ENCODE data around the gene DEUP1. TPM values are rescaled to one million over a fixed set of nuclear protein-coding genes. Genes with fewer than 3 reads are reported as not detected.

The DEUP1 gene
- total RNA-seq, 2 experiments from 2014 or later = not detected

DNA sequence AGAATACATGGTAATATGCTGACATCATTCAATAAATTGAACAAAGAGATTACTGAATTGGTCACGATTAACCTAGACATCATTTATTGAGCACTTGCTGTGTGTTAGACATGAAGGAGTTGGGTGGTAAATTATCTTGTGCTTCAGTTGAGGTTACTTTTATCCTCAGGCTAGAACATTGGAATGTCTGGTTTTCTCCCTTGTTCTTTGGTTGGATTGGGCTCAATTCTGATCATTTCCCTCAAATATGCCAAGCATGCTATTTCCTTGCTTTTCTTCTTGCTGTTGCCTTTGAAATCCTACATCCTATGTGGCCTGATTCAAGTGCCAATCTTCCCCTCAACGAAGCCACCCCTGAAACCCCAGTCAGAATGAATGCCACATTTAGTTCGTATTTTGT, 65.8 kb downstream of the DEUP1 start:
- H3K4me3 ChIP-seq (ENCODE audit: low read length) = no peak overlapping the region
- CTCF ChIA-PET = no interaction called here

DNA sequence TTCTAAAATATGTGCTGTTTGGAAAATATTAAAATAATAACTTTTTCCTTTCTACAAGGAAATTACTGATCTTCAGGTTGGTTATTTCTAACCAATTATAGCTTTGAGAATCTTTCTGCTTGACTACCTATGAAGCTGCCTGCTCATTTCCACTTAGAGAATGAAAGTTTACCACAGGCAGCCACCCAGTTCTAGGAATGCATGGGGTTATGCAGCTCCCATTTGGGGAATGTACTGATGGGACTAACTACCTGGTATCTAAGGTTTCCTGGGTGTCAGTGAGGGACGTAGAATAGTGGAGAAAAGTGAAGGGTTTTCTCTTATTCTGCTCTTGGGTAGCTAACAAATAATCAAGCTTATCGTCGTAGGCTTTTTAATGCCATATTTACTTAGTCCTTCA, 73.4 kb downstream of the DEUP1 start:
- Histone ChIP-seq H3K36me3 (ENCODE audit: insufficient read depth, low read length) (no peaks in the 10 kb centered on the region), H3K27me3 (ENCODE audit: control insufficient read depth in 1 of 2, insufficient read depth in 2 of 2, low read length in 2 of 2) (peaks cover 0 to 6% of the 10 kb centered on the region in 2 experiments), H3K9me3 (ENCODE audit: control insufficient read depth in 1 of 2, insufficient read depth in 1 of 2, low read length in 2 of 2) (no peaks in the 10 kb centered on the region), H3K4me3 (ENCODE audit: low read length) (no peak overlapping the region), H3K4me1 (ENCODE audit: insufficient read depth, low read length) (no peaks in the 10 kb centered on the region), H3K27ac (ENCODE audit: low read depth in 1 of 2, low read length in 2 of 2) (no peak overlapping the region)
- ATAC-seq (ENCODE audit: poor library complexity) = no peak
- peaks cover 9% of the 10 kb centered on the region for H3K27me3 Mint-ChIP-seq
- TF ChIP-seq, protein P1, sequence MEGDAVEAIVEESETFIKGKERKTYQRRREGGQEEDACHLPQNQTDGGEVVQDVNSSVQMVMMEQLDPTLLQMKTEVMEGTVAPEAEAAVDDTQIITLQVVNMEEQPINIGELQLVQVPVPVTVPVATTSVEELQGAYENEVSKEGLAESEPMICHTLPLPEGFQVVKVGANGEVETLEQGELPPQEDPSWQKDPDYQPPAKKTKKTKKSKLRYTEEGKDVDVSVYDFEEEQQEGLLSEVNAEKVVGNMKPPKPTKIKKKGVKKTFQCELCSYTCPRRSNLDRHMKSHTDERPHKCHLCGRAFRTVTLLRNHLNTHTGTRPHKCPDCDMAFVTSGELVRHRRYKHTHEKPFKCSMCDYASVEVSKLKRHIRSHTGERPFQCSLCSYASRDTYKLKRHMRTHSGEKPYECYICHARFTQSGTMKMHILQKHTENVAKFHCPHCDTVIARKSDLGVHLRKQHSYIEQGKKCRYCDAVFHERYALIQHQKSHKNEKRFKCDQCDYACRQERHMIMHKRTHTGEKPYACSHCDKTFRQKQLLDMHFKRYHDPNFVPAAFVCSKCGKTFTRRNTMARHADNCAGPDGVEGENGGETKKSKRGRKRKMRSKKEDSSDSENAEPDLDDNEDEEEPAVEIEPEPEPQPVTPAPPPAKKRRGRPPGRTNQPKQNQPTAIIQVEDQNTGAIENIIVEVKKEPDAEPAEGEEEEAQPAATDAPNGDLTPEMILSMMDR (IDR thresholded peaks at IDR 0.05) = no peak
- no peak overlapping the region for H3K4me3 Mint-ChIP-seq
- H3K36me3 Mint-ChIP-seq (ENCODE audit: low read depth) = no peaks in the 10 kb centered on the region
- H3K4me1 Mint-ChIP-seq (ENCODE audit: low read depth) = no peaks in the 10 kb centered on the region
- no peak for DNase-seq
- intact Hi-C loops (cut with DNase I, micrococcal nuclease) = no loop called here
- CTCF ChIA-PET = no interaction called here
- POLR2A ChIA-PET = no interaction called here
- H3K27ac Mint-ChIP-seq = no peak overlapping the region
- no peaks in the 10 kb centered on the region for H3K9me3 Mint-ChIP-seq

More for the DNA sequence above, 65.8 kb downstream of the DEUP1 start:
- H3K27ac Mint-ChIP-seq = no peak overlapping the region
- H3K4me1 ChIP-seq (ENCODE audit: insufficient read depth, low read length) = no peaks in the 10 kb centered on the region
- H3K4me1 Mint-ChIP-seq (ENCODE audit: low read depth) = no peaks in the 10 kb centered on the region
- intact Hi-C loops (cut with DNase I, micrococcal nuclease) = no loop called here
- H3K27ac ChIP-seq (ENCODE audit: low read depth in 1 of 2, low read length in 2 of 2) = no peak overlapping the region
- DNase-seq (no peak), ATAC-seq (ENCODE audit: poor library complexity) (no peak)
- H3K36me3 Mint-ChIP-seq (ENCODE audit: low read depth) = no peaks in the 10 kb centered on the region
- peaks cover 0 to 3% of the 10 kb centered on the region in 2 experiments for H3K27me3 ChIP-seq (ENCODE audit: control insufficient read depth in 1 of 2, insufficient read depth in 2 of 2, low read length in 2 of 2)
- H3K4me3 Mint-ChIP-seq = no peak overlapping the region
- no peaks in the 10 kb centered on the region for H3K9me3 ChIP-seq (ENCODE audit: control insufficient read depth in 1 of 2, insufficient read depth in 1 of 2, low read length in 2 of 2)
- POLR2A ChIA-PET = no interaction called here
- peaks cover 7% of the 10 kb centered on the region for H3K27me3 Mint-ChIP-seq
- no peaks in the 10 kb centered on the region for H3K36me3 ChIP-seq (ENCODE audit: insufficient read depth, low read length)
- TF ChIP-seq, protein P1 (IDR thresholded peaks at IDR 0.05) = no peak
- no peaks in the 10 kb centered on the region for H3K9me3 Mint-ChIP-seq

DNA sequence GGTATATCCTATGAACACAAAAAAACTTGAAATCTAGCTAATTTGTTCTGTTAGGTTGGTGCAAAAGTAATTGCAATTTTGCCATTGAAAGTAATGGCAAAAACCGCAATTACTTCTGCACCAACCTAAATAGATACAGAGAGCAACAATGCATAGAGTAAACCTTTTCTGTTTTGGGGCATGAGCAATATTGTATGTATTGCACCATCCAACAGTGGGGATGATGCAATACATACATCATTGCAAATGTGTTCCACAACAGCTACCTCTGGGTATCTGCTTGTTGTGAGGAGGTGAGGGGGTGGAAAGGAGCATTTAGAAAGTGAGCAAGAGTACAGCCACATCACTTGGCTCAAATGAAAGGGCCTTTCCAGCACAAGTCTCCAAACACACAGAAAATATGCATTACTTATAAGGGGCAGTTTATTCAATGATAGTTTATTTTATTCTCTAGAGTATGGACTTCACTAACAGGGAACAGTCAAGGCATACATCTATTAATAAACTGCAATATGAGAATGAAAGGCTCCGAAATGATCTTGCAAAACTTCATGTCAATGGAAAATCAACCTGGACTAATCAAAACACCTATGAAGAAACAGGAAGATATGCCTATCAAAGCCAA, 77.3 kb downstream of the DEUP1 start:
- H3K4me3 ChIP-seq (ENCODE audit: low read length) = no peak overlapping the region
- peaks cover 9% of the 10 kb centered on the region for H3K27me3 Mint-ChIP-seq
- H3K4me3 Mint-ChIP-seq = no peak overlapping the region
- H3K4me1 ChIP-seq (ENCODE audit: insufficient read depth, low read length) = no peaks in the 10 kb centered on the region
- ATAC-seq (ENCODE audit: poor library complexity) (no peak), DNase-seq (no peak)
- no peaks in the 10 kb centered on the region for H3K36me3 Mint-ChIP-seq (ENCODE audit: low read depth)
- CTCF ChIA-PET = no interaction called here
- no peaks in the 10 kb centered on the region for H3K9me3 Mint-ChIP-seq
- H3K27ac ChIP-seq (ENCODE audit: low read depth in 1 of 2, low read length in 2 of 2) = no peak overlapping the region
- TF ChIP-seq, protein P1 (IDR thresholded peaks at IDR 0.05) = no peak
- no peaks in the 10 kb centered on the region for H3K4me1 Mint-ChIP-seq (ENCODE audit: low read depth)
- intact Hi-C loops (cut with DNase I, micrococcal nuclease) = no loop called here
- no peak overlapping the region for H3K27ac Mint-ChIP-seq
- POLR2A ChIA-PET = no interaction called here
- no peaks in the 10 kb centered on the region for H3K9me3 ChIP-seq (ENCODE audit: control insufficient read depth in 1 of 2, insufficient read depth in 1 of 2, low read length in 2 of 2)
- no peaks in the 10 kb centered on the region for H3K36me3 ChIP-seq (ENCODE audit: insufficient read depth, low read length)
- peaks cover 0 to 6% of the 10 kb centered on the region in 2 experiments for H3K27me3 ChIP-seq (ENCODE audit: control insufficient read depth in 1 of 2, insufficient read depth in 2 of 2, low read length in 2 of 2)

Data from CD4-positive, alpha-beta T cell (primary cell).